H1 (cell line): Measurements from ENCODE around the gene RPP25L. TPM values are rescaled to one million over a fixed set of nuclear protein-coding genes. Genes with fewer than 3 reads are reported as not detected.

ENCODE experiments used
- ATF2 ChIP-seq: IDR thresholded peaks from 2 replicates; pipeline ENCODE4 v1.6.1; 2012; ENCODE audit warnings: low read length, inconsistent platforms
- CHD7 ChIP-seq: fragments of 300-600 bp; sonication (generic); IDR thresholded peaks from 2 replicates; pipeline ENCODE4 v1.7.1; 2012; ENCODE audit warnings: low read length, moderate library complexity, mild to moderate bottlenecking, inconsistent platforms; ENCODE audit not compliant: insufficient replicate concordance
- CTBP2 ChIP-seq: IDR thresholded peaks from 2 replicates; pipeline ENCODE4 v1.7.0; 2011; ENCODE audit warnings: borderline replicate concordance, mild to moderate bottlenecking, moderate library complexity, mixed read lengths, low read length; ENCODE audit not compliant: insufficient read depth, insufficient read length
- E2F6 ChIP-seq: IDR thresholded peaks from 2 replicates; pipeline ENCODE4 v1.6.1; 2012; ENCODE audit warnings: inconsistent platforms
- FOSL1 ChIP-seq: IDR thresholded peaks from 2 replicates; pipeline ENCODE4 v1.6.1; 2011; ENCODE audit warnings: mild to moderate bottlenecking, low read depth, low read length, moderate library complexity; ENCODE audit not compliant: insufficient read depth
- KDM5A ChIP-seq: fragments of 200-600 bp; IDR thresholded peaks from 2 replicates; pipeline ENCODE4 v1.7.1; 2012; ENCODE audit warnings: mild to moderate bottlenecking, low read length, inconsistent platforms, mixed read lengths
- MAX ChIP-seq: IDR thresholded peaks from 2 replicates; pipeline ENCODE4 v1.6.1; 2012; ENCODE audit warnings: inconsistent platforms
- TCF12 ChIP-seq: IDR thresholded peaks from 2 replicates; pipeline ENCODE4 v1.6.1; 2011; ENCODE audit warnings: low read depth, mild to moderate bottlenecking, low read length
- polyA plus RNA-seq, 7 experiments: library from polyadenylated mRNA; depleted of rRNA in 3 of 7; stranded (reverse) in 5 of 7; unstranded in 2 of 7; fragments of >200 nt in 5 of 7; fragments of 200-250 nt in 2 of 7; gene quantifications; 1 replicate in 5 of 7; 2 replicates in 1 of 7; 4 replicates in 1 of 7; pipeline versions ENCODE4 v1.2.1 to v1.2.3, GENCODE V29; 2011 to 2013; ENCODE audit warnings: missing spikeins in 2 of 7, mixed read lengths in 2 of 7
- total RNA-seq: library from RNA; stranded (reverse); fragmentation: NEBNext Ultra II Directional; extraction: Animal tissue kit (Norgen Biotek cat#: 25700); gene quantifications from 2 replicates; pipeline ENCODE4 v1.2.1, GENCODE V29; 2021

The RPP25L gene
- total and polyA plus RNA-seq, 2 of the 8 experiments (the other 6 are each of a cell fraction or from before 2014, with no cell fraction given) = 21.6 to 75.0 TPM

GRCh38 chr9:34644766-34645314 is 32.9 kb upstream of the RPP25L start (continued):
- TF ChIP-seq CHD7 (no peak), FOSL1 (no peak), ATF2 (no peak), E2F6 (no peak), TCF12 (peak; percentile 95), MAX (no peak), KDM5A (no peak), CTBP2 (no peak)
